GM18517 (cell line): ENCODE results near the gene STRIP2.
"Not testable (repeated sequence)": the region's sequence is repeated elsewhere in the genome, so short reads cannot be mapped to it uniquely, and the experiment has no call there.

Source experiments
- ATAC-seq: cut with Tn5 transposase; IDR thresholded peaks from one replicate; pipeline ENCODE4 v1.9.1; 2021; ENCODE audit warnings: mild to moderate bottlenecking, moderate library complexity; ENCODE audit not compliant: unreplicated experiment

The STRIP2 gene

GRCh38 chr7:129417073-129417472 is 17.2 kb upstream of the STRIP2 start:
- no peak for ATAC-seq

GRCh38 chr7:129421717-129422250 is 12.4 kb upstream of the STRIP2 start:
- ATAC-seq = no peak

- ATAC-seq = no peak
Measured at GRCh38 chr7:129422727-129423126, 11.5 kb upstream of the STRIP2 start.

GRCh38 chr7:129423700-129424410 is 10.4 kb upstream of the STRIP2 start:
- ATAC-seq = no peak

GRCh38 chr7:129426482-129426881 is 7.8 kb upstream of the STRIP2 start:
- ATAC-seq = no peak

- no peak for ATAC-seq
Measured at GRCh38 chr7:129427526-129428045, 6.6 kb upstream of the STRIP2 start.

DNA sequence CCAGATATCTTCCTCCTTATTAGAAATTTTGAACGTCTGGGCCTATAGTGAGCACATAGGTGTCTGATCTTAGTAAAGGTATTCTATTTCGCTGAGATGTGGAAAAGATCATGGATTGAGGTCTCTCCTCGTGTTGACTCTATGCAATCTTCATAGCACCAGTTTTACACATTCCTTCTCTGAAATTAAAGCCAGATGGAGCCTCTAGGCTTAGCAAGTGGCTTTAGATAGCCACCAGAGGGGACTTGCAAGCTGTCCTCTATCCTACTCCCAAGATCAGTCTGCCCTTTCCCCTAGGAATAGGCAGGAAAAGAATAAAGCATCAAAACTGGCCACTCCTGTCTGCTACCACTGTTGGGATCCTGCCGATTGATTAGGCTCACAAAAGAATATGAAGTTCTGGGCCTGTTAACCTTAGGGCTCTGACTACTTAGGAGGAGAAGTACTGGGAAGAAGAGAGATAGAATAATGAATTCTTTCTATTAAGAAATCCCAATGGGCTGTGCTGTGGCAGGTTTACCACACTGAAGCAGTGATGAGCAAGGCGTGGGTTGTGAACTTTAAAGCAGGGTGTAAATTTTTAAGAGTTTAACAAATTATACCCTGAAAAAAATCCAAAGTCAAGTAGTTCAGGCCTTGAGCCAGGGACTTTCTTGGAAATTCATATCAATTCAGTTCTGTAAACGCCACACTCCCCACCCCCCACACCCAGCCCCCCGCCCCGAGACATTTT is 2.2 kb upstream of the STRIP2 start:
- ATAC-seq = no peak

- no peak for ATAC-seq
Measured at GRCh38 chr7:129434675-129435318, 565 bp downstream of the STRIP2 start.

DNA sequence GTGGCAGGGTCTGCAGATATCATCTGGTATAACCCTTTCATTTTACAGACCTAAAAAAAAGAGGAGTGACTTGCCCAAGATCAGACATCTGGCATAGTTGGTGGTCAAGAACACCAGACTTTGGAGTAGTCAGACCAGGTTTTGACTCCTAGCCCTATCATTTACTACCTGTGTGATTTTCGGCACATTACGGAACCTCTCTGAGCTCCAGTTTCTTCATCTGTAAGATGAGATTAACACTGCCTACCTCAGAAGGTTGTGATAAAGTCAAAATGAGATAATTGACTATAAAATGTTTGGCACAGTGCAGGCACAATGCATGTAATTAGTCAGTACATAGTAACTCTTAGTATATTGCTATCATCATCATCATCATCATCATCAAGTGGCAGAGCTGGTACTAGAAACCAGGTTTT is 1.2 kb downstream of the STRIP2 start:
- ATAC-seq = no peak

- no peak for ATAC-seq
Measured at GRCh38 chr7:129436335-129436923, 2.2 kb downstream of the STRIP2 start.

- no peak for ATAC-seq
Measured at GRCh38 chr7:129437190-129437589, 3.0 kb downstream of the STRIP2 start.

DNA sequence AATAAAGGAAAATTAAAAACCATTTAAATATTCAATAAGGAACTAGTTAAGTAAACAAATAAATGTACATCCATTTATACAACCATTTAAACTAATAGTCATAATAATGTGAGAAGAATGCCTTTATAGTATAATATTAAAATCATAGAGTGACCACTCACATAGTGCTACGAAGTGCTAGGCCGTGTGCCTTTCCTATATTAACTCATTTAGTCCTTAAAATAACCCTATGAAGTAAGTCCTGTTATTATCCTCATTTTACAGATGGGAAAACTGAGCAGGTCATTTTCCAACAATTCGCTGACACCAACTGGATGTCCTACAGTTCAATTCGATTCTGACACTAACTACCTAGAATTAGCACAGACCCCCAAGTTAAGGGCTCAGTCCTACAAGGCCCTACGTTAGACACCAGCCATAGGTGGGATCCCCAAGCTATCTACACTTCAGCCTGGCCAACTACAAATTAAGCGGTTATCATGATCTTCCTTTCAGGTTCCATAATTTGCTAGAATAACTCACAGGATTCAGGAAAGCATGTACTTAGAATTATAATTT is 4.1 kb downstream of the STRIP2 start:
- no peak for ATAC-seq

DNA sequence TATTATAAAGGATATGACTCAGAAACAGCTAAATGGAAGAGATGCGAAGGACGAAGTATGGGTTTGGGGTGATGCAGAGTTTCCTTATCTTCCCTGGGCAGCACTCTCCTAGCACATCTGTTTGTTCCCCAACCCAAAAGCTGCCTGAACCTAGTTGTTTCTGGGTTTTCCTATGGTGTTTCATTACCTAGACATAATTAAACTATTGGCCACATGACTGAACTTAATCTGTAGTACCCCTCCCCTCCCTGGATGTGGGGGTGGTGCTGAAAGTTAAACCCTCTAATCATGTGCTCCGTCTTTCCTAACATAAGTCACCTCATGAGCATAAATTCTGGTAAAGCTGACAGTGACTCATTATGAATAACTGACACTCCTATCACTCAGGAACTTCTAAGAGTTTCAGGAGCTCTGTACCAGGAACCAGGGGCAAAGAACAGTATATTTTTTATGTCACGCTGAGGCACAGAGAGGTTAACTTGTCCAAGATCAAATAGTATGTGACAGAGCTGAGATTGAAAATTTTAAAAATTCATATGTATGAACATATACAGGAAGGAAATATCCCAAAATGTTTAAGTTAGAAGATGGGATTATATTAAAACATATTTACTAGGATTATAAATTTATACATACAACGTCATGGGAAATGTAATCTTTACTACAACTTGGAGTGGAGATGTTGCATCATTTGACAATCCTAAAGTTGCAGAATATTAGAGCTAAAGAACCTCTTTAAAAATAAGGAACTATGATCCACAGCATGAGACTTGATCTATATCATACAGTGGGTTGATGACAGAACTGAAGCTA is 4.8 kb downstream of the STRIP2 start:
- no peak for ATAC-seq

- no peak for ATAC-seq
Measured at GRCh38 chr7:129439963-129440625, 5.9 kb downstream of the STRIP2 start.

GRCh38 chr7:129443612-129444011 is 9.4 kb downstream of the STRIP2 start:
- ATAC-seq = no peak

GRCh38 chr7:129444776-129445175 is 10.5 kb downstream of the STRIP2 start:
- not testable (repeated sequence) for ATAC-seq

- not testable (repeated sequence) for ATAC-seq
Measured at GRCh38 chr7:129446925-129447324, 12.7 kb downstream of the STRIP2 start.

- ATAC-seq = not testable (repeated sequence)
Measured at GRCh38 chr7:129447445-129447844, 13.2 kb downstream of the STRIP2 start.

DNA sequence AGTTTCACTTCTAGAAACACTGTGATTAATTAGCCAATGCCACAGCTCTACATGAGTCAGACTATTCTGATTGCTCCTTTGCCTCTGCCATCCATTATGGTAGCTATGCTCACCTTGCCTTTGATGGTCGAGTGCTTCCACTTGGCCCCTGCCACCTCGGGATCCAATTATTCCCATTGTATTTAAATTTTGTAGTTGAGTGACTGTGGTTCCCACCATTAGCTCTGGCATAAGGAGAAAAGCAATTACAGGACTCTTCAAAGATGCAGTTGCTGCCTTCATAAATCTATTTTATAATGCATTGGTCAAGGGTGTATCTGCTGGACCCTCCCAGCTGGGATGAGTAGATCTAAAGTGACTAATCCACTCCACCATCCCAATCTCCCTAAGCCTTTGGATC is 14.4 kb downstream of the STRIP2 start:
- not testable (repeated sequence) for ATAC-seq
